Measurements from ENCODE around the gene ALK. TPM values are rescaled to one million over a fixed set of nuclear protein-coding genes. Genes with fewer than 3 reads are reported as not detected.

Gene ALK
- total and polyA plus RNA-seq, 12 donors = 0.09 to 1.8 (median 0.53) TPM; not detected in 1

DNA sequence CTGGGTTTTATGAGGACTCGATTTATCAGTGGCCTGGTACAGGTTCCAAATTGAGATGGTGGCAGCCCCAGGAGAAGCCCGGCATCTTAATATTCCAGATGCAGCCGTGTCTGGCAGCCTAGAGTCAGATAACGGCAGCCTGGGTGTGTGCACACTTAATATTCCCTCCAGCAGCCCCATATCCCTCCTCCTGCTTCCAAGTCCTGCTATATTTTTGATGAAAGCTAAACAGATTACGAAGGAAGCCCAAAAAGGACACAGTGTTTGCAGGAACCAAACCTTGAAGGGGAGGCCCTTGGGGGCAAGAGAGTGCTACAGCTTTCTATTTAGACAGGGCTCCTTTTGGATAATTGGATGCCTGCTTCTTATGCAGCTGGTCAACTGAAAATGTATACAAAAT lies 25.1 kb upstream of the ALK start:
- Histone ChIP-seq H3K36me3 (replicated peaks in 1 of 2) (no peaks in the 10 kb centered on the region), H3K4me3 (no peak overlapping the region), H3K27me3 (no peaks in the 10 kb centered on the region), H3K9me3 (replicated peaks in 1 of 3) (no peaks in the 10 kb centered on the region), H3K27ac (no peak overlapping the region), H3K4me1 (replicated peaks in 1 of 2) (no peaks in the 10 kb centered on the region)
- intact Hi-C loops (cut with DNase I) = no loop called here
- DNase-seq = no peak
- no peak for TF ChIP-seq POLR2A (IDR thresholded peaks at IDR 0.05)
- TF ChIP-seq, protein P1, sequence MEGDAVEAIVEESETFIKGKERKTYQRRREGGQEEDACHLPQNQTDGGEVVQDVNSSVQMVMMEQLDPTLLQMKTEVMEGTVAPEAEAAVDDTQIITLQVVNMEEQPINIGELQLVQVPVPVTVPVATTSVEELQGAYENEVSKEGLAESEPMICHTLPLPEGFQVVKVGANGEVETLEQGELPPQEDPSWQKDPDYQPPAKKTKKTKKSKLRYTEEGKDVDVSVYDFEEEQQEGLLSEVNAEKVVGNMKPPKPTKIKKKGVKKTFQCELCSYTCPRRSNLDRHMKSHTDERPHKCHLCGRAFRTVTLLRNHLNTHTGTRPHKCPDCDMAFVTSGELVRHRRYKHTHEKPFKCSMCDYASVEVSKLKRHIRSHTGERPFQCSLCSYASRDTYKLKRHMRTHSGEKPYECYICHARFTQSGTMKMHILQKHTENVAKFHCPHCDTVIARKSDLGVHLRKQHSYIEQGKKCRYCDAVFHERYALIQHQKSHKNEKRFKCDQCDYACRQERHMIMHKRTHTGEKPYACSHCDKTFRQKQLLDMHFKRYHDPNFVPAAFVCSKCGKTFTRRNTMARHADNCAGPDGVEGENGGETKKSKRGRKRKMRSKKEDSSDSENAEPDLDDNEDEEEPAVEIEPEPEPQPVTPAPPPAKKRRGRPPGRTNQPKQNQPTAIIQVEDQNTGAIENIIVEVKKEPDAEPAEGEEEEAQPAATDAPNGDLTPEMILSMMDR (IDR thresholded peaks at IDR 0.05) = no peak
- WGBS, 4 donors = 62 to 77% (median 68%) methylated on average over 4 to 5 of the region's 5 CpGs

DNA sequence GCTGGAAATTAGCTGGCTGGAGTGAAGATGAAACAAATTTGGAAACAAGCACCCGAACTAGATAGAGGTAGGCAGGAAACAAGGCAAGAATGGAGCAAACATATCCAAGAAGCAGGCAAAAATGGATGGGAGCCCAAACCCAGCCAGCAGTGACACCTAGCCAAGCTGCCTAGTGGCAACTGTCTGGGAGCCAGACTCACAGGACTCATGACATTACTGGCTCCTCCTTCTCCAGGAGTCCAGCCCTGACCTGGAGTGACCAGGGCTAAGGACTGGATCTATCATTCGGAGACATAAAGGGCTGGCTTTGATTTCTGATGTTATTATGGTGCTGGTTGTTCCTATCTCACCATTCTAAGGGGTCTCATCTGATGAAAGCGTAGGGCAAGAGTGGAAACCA lies 21.3 kb upstream of the ALK start:
- Histone ChIP-seq H3K27me3 (no peaks in the 10 kb centered on the region), H3K4me1 (replicated peaks in 1 of 2) (no peaks in the 10 kb centered on the region), H3K4me3 (no peak overlapping the region), H3K9me3 (replicated peaks in 1 of 3) (no peaks in the 10 kb centered on the region), H3K36me3 (replicated peaks in 1 of 2) (no peaks in the 10 kb centered on the region), H3K27ac (no peak overlapping the region)
- DNase-seq = no peak
- intact Hi-C loops (cut with DNase I) = no loop called here
- 65 to 73% (median 70%) methylated on average over 3 of the region's 3 CpGs for WGBS, 4 donors
- TF ChIP-seq, protein P1 (IDR thresholded peaks at IDR 0.05) = no peak
- no peak for TF ChIP-seq POLR2A (IDR thresholded peaks at IDR 0.05)

DNA sequence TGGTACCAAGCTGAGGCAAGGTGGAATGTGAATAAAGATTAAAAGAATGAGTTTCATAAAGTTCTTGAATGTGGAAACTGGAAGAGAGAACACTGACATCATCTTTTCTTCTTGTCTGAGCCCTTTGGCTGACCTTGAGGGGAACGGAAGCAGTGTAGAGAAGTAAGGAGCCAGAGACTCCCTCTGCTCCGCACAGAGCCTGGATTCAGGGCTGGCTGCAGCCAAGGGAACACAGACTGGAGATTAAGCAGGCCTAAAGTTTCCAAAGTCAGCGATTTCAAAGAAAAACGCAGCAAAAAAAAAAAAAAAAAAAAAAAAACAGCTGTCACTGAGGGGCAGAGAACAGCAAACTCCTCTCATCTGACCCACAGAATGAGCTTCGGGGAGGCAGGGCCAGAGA lies 19.3 kb upstream of the ALK start:
- no peaks in the 10 kb centered on the region for H3K4me1 ChIP-seq (replicated peaks in 1 of 2)
- TF ChIP-seq POLR2A (IDR thresholded peaks at IDR 0.05) = no peak
- TF ChIP-seq, protein P1 (IDR thresholded peaks at IDR 0.05) = no peak
- H3K27ac ChIP-seq = no peak overlapping the region
- intact Hi-C loops (cut with DNase I) = no loop called here
- WGBS, 4 donors = 20 to 41% (median 28%) methylated on average over 5 of the region's 5 CpGs
- no peaks in the 10 kb centered on the region for H3K27me3 ChIP-seq
- no peaks in the 10 kb centered on the region for H3K9me3 ChIP-seq (replicated peaks in 1 of 3)
- DNase-seq = peak in 6 of 7 donors; percentile 33 to 61 (median 44)
- no peaks in the 10 kb centered on the region for H3K36me3 ChIP-seq (replicated peaks in 1 of 2)
- H3K4me3 ChIP-seq = no peak overlapping the region

DNA sequence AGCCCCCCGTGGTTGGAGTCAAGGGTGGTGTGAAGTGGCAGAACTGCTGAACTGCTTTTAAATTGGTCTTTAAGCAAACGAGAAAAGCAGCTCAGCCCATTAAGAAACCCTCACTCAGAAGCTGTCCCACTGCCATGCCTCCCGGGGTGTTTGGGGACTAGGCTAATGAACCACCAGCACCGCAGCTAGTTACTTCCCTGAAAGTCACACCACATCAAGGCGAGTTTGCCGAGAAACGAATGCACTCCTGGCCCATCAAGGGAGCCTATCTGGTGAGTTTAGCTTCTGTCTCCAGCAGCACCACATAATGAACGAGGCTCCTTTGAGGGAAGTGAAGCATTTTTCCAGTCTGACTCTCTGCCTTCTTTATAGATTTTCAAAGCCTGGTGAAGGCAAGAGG lies 14.6 kb upstream of the ALK start:
- Histone ChIP-seq H3K36me3 (replicated peaks in 1 of 2) (no peaks in the 10 kb centered on the region), H3K9me3 (replicated peaks in 1 of 3) (no peaks in the 10 kb centered on the region), H3K27ac (no peak overlapping the region), H3K4me1 (replicated peaks in 1 of 2) (no peaks in the 10 kb centered on the region), H3K4me3 (no peak overlapping the region), H3K27me3 (no peaks in the 10 kb centered on the region)
- no peak for DNase-seq
- no peak for TF ChIP-seq POLR2A (IDR thresholded peaks at IDR 0.05)
- TF ChIP-seq, protein P1 (IDR thresholded peaks at IDR 0.05) = no peak
- intact Hi-C loops (cut with DNase I) = no loop called here
- 53 to 66% (median 65%) methylated on average over 7 to 8 of the region's 8 CpGs for WGBS, 4 donors
